ENCODE results near the gene MGMT. TPM values are rescaled to one million over a fixed set of nuclear protein-coding genes. Genes with fewer than 3 reads are reported as not detected.

MGMT gene
- total and polyA plus RNA-seq, 4 donors, result 28.2 to 79.1 (median 46.0) TPM

- no peaks in the 10 kb centered on the region for H3K36me3 ChIP-seq (ENCODE audit: control insufficient read depth in 4 of 4, insufficient read depth in 3 of 4, low read depth in 1 of 4, low read length in 3 of 4)
- no peak for DNase-seq (ENCODE audit: low spot score)
- 71% methylated on average over 3 of the region's 3 CpGs for WGBS
- TF ChIP-seq RXRA (IDR thresholded peaks at IDR 0.05) (no peak), FOXA2 (IDR thresholded peaks at IDR 0.05) (no peak), CTCF (IDR thresholded peaks at IDR 0.05; ENCODE audit: low read depth, low read length, missing input control) (no peak), RAD21 (IDR thresholded peaks at IDR 0.05) (no peak)
- TF ChIP-seq, protein P1, sequence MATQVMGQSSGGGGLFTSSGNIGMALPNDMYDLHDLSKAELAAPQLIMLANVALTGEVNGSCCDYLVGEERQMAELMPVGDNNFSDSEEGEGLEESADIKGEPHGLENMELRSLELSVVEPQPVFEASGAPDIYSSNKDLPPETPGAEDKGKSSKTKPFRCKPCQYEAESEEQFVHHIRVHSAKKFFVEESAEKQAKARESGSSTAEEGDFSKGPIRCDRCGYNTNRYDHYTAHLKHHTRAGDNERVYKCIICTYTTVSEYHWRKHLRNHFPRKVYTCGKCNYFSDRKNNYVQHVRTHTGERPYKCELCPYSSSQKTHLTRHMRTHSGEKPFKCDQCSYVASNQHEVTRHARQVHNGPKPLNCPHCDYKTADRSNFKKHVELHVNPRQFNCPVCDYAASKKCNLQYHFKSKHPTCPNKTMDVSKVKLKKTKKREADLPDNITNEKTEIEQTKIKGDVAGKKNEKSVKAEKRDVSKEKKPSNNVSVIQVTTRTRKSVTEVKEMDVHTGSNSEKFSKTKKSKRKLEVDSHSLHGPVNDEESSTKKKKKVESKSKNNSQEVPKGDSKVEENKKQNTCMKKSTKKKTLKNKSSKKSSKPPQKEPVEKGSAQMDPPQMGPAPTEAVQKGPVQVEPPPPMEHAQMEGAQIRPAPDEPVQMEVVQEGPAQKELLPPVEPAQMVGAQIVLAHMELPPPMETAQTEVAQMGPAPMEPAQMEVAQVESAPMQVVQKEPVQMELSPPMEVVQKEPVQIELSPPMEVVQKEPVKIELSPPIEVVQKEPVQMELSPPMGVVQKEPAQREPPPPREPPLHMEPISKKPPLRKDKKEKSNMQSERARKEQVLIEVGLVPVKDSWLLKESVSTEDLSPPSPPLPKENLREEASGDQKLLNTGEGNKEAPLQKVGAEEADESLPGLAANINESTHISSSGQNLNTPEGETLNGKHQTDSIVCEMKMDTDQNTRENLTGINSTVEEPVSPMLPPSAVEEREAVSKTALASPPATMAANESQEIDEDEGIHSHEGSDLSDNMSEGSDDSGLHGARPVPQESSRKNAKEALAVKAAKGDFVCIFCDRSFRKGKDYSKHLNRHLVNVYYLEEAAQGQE (IDR thresholded peaks at IDR 0.05), result no peak
- no peaks in the 10 kb centered on the region for H3K27me3 ChIP-seq (ENCODE audit: control insufficient read depth in 4 of 4, insufficient read depth in 4 of 4, low read length in 3 of 4)
- H3K9me3 ChIP-seq (ENCODE audit: control insufficient read depth in 4 of 4, low read length in 3 of 4), result no peaks in the 10 kb centered on the region
- no peak overlapping the region for H3K27ac ChIP-seq (ENCODE audit: low read depth in 1 of 2, low read length in 2 of 2)
- H3K4me1 ChIP-seq (ENCODE audit: control insufficient read depth in 4 of 4, insufficient read depth in 4 of 4, low read length in 3 of 4), result peaks cover 0 to 5% (median 0%) of the 10 kb centered on the region in 4 donors
- no peak overlapping the region for H3K9ac ChIP-seq (ENCODE audit: low read depth in 1 of 2, low read length in 2 of 2)
- H3K4me3 ChIP-seq (ENCODE audit: low read depth in 1 of 3, low read length in 3 of 3), result no peak overlapping the region
Measured at GRCh38 chr10:129450391-129450790, 16.6 kb upstream of the MGMT start.

DNA sequence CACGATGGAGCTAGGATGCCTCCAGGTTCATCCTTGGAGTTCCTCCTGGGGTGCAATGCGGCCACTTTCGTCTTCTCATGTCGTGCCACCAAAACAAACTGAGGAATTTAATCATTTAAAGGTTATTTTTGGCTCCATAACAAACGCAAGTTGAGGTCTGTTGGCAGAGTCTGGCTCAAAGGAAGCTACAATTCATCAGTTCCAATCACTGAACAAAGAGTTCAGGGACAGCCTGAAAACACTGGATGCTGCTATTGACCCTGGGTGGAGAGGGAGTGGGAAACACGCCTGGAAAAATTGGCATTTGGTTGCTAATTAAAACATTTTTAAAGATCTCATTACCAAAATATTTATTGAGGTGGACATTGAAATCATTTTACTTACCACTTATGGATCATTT lies 11.4 kb upstream of the MGMT start:
- Histone ChIP-seq H3K4me3 (ENCODE audit: low read depth in 1 of 3, low read length in 3 of 3) (no peak overlapping the region), H3K27me3 (ENCODE audit: control insufficient read depth in 4 of 4, insufficient read depth in 4 of 4, low read length in 3 of 4) (no peaks in the 10 kb centered on the region), H3K36me3 (ENCODE audit: control insufficient read depth in 4 of 4, insufficient read depth in 3 of 4, low read depth in 1 of 4, low read length in 3 of 4) (no peaks in the 10 kb centered on the region), H3K4me1 (ENCODE audit: control insufficient read depth in 4 of 4, insufficient read depth in 4 of 4, low read length in 3 of 4) (no peaks in the 10 kb centered on the region), H3K27ac (ENCODE audit: low read depth in 1 of 2, low read length in 2 of 2) (no peak overlapping the region), H3K9ac (ENCODE audit: low read depth in 1 of 2, low read length in 2 of 2) (no peak overlapping the region), H3K9me3 (ENCODE audit: control insufficient read depth in 4 of 4, low read length in 3 of 4) (no peaks in the 10 kb centered on the region)
- TF ChIP-seq RAD21 (IDR thresholded peaks at IDR 0.05) (peak in 1 of 2 donors; percentile 3), NR2F2 (IDR thresholded peaks at IDR 0.05) (peak; percentile 28), SP1 (IDR thresholded peaks at IDR 0.05) (no peak)
- TF ChIP-seq, protein P1 (IDR thresholded peaks at IDR 0.05), result no peak
- DNase-seq (ENCODE audit: low spot score), result no peak
- WGBS, result 65% methylated on average over 6 of the region's 6 CpGs

All from liver (tissue), 9 donors.